Ascending aorta (tissue), 2 donors: ENCODE results near the gene RPS15. TPM values are rescaled to one million over a fixed set of nuclear protein-coding genes. Genes with fewer than 3 reads are reported as not detected.

Source experiments
- DNase-seq, 2 donors: peaks; one replicate each; pipeline ENCODE4 v3.0.0-alpha.2; 2019; ENCODE audit warnings: low spot score in 2 of 2
- H3K27ac ChIP-seq, 2 donors: fragments of 200-600 bp; sonication (generic); one replicate each; pipeline ENCODE4 v1.5.1; 2016 to 2017; ENCODE audit warnings: mild to moderate bottlenecking in 1 of 2
- H3K27me3 ChIP-seq: fragments of 200-600 bp; sonication (generic); one replicate; pipeline ENCODE4 v1.5.1; 2017
- H3K36me3 ChIP-seq, 2 donors: fragments of 200-600 bp; sonication (generic); one replicate each; pipeline ENCODE4 v1.5.1; 2016
- H3K4me1 ChIP-seq, 2 donors: fragments of 200-600 bp; sonication (generic); one replicate each; pipeline ENCODE4 v1.5.1; 2016 to 2017; ENCODE audit warnings: mild to moderate bottlenecking in 1 of 2
- H3K4me3 ChIP-seq, 2 donors: fragments of 200-600 bp; sonication (generic); one replicate each; pipeline ENCODE4 v1.5.1; 2016 to 2017; ENCODE audit warnings: mild to moderate bottlenecking in 1 of 2
- H3K9me3 ChIP-seq, 2 donors: fragments of 200-600 bp; sonication (generic); one replicate each; pipeline ENCODE4 v1.5.1; 2016
- CTCF ChIP-seq, 3 experiments: fragments of 200-600 bp in 2 of 3; fragments of 450-650 bp in 1 of 3; sonication (generic) in 2 of 3; IDR thresholded peaks; one replicate each; pipeline ENCODE4 v1.5.1; 2016 to 2019; ENCODE audit warnings: antibody characterized with exemption in 3 of 3, mild to moderate bottlenecking in 1 of 3, moderate library complexity in 1 of 3
- intact Hi-C: fragments of 100-400 bp; cut with DNase I; formaldehyde crosslinking; loops from one replicate; pipeline ENCODE4 v1.15.1; 2023
- total RNA-seq: library from RNA; depleted of rRNA; stranded (reverse); fragments of >200 nt; gene quantifications from one replicate; pipeline ENCODE4 v1.1.0, GENCODE V29; 2016

Gene RPS15
- total RNA-seq, 1 donor from 2014 or later = 3,111 TPM

GRCh38 chr19:1452802-1453524 lies 14.8 kb downstream of the RPS15 start:
- Histone ChIP-seq H3K27me3 (peaks cover 48% of the 10 kb centered on the region), H3K4me3 (no peak overlapping the region), H3K4me1 (peaks cover 11 to 14% of the 10 kb centered on the region in 2 donors), H3K27ac (no peak overlapping the region), H3K36me3 (no peaks in the 10 kb centered on the region), H3K9me3 (no peaks in the 10 kb centered on the region)
- no peak for TF ChIP-seq CTCF (IDR thresholded peaks at IDR 0.05)
- no peak for DNase-seq
- intact Hi-C loops = no loop called here

GRCh38 chr19:1453525-1454364 lies 15.5 kb downstream of the RPS15 start:
- peaks cover 48% of the 10 kb centered on the region for H3K27me3 ChIP-seq
- no peaks in the 10 kb centered on the region for H3K36me3 ChIP-seq
- peak in 2 of 3 experiments; percentile 7 to 21 for TF ChIP-seq CTCF (IDR thresholded peaks at IDR 0.05)
- intact Hi-C loops = no loop called here
- H3K4me1 ChIP-seq = peaks cover 11 to 14% of the 10 kb centered on the region in 2 donors
- no peak overlapping the region for H3K27ac ChIP-seq
- DNase-seq = no peak
- H3K4me3 ChIP-seq = peak overlapping the region in 1 of 2 donors; percentile 17
- H3K9me3 ChIP-seq = no peaks in the 10 kb centered on the region

- no peaks in the 10 kb centered on the region for H3K36me3 ChIP-seq
- H3K4me3 ChIP-seq = no peak overlapping the region
- TF ChIP-seq CTCF (IDR thresholded peaks at IDR 0.05) = no peak
- DNase-seq = no peak
- peaks cover 11 to 14% of the 10 kb centered on the region in 2 donors for H3K4me1 ChIP-seq
- intact Hi-C loops = no loop called here
- peaks cover 40% of the 10 kb centered on the region for H3K27me3 ChIP-seq
- H3K9me3 ChIP-seq = no peaks in the 10 kb centered on the region
- H3K27ac ChIP-seq = no peak overlapping the region
Measured at GRCh38 chr19:1455002-1455335, 16.8 kb downstream of the RPS15 start.

GRCh38 chr19:1455336-1456120 lies 17.3 kb downstream of the RPS15 start:
- H3K36me3 ChIP-seq = peaks cover 0 to 4% of the 10 kb centered on the region in 2 donors
- H3K27ac ChIP-seq = no peak overlapping the region
- TF ChIP-seq CTCF (IDR thresholded peaks at IDR 0.05) = no peak
- no peak overlapping the region for H3K4me3 ChIP-seq
- DNase-seq = no peak
- no peaks in the 10 kb centered on the region for H3K9me3 ChIP-seq
- peaks cover 34% of the 10 kb centered on the region for H3K27me3 ChIP-seq
- H3K4me1 ChIP-seq = peaks cover 11 to 14% of the 10 kb centered on the region in 2 donors
- intact Hi-C loops = no loop called here

GRCh38 chr19:1456121-1456900 lies 18.1 kb downstream of the RPS15 start:
- Histone ChIP-seq H3K27ac (no peak overlapping the region), H3K27me3 (peaks cover 27% of the 10 kb centered on the region), H3K9me3 (no peaks in the 10 kb centered on the region), H3K36me3 (peaks cover 0 to 11% of the 10 kb centered on the region in 2 donors), H3K4me1 (peaks cover 11 to 14% of the 10 kb centered on the region in 2 donors), H3K4me3 (no peak overlapping the region)
- DNase-seq = no peak
- no peak for TF ChIP-seq CTCF (IDR thresholded peaks at IDR 0.05)
- intact Hi-C loops = no loop called here
